GM12801 (cell line): ENCODE measurements around the gene PIP5K1A.

ENCODE experiments used
- CTCF ChIP-seq: IDR thresholded peaks from one replicate; pipeline ENCODE4 v1.5.1; 2011; ENCODE audit warnings: control low read depth; ENCODE audit not compliant: insufficient read length; ENCODE audit errors: extremely low read depth

PIP5K1A gene

GRCh38 chr1:151196292-151196800, 2.0 kb upstream of the PIP5K1A start:
- TF ChIP-seq CTCF: no peak

GRCh38 chr1:151197863-151198253, 494 bp upstream of the PIP5K1A start:
- no peak for TF ChIP-seq CTCF

- TF ChIP-seq CTCF: no peak
Observed at GRCh38 chr1:151199873-151200581, 1.7 kb downstream of the PIP5K1A start.

- no peak for TF ChIP-seq CTCF
Observed at GRCh38 chr1:151210830-151211229, 12.5 kb downstream of the PIP5K1A start.

- no peak for TF ChIP-seq CTCF
Observed at GRCh38 chr1:151211972-151212705, 13.8 kb downstream of the PIP5K1A start.

GRCh38 chr1:151213560-151213959, 15.2 kb downstream of the PIP5K1A start:
- TF ChIP-seq CTCF: no peak

- TF ChIP-seq CTCF: no peak
Observed at GRCh38 chr1:151221616-151222015, 23.3 kb downstream of the PIP5K1A start.
